Measurements from ENCODE around the gene SH3YL1. TPM values are rescaled to one million over a fixed set of nuclear protein-coding genes. Genes with fewer than 3 reads are reported as not detected.

Gene SH3YL1
- polyA plus RNA-seq, 6 donors from 2014 or later = 17.6 to 40.5 (median 21.0) TPM

GRCh38 chr2:278312-278926, 14.6 kb upstream of the SH3YL1 start:
- H3K36me3 Mint-ChIP-seq = peaks cover 0 to 20% of the 10 kb centered on the region in 2 donors

GRCh38 chr2:275466-275865, 11.6 kb upstream of the SH3YL1 start:
- Mint-ChIP-seq H3K9me3 (no peaks in the 10 kb centered on the region), H3K36me3 (peaks cover 8 to 32% of the 10 kb centered on the region in 2 donors), H3K4me3 (peak overlapping the region in 4 of 8 donors; percentile 18 to 77 (median 42)), H3K27ac (peak overlapping the region; percentile 3 to 87 (median 62)), H3K4me1 (peaks cover 19 to 33% (median 28%) of the 10 kb centered on the region in 3 donors), H3K27me3 (no peaks in the 10 kb centered on the region)
- peak; percentile 91 to 94 for ATAC-seq (ENCODE audit: low read depth in 2 of 2)
- DNase-seq = peak; percentile 31

More at GRCh38 chr2:278312-278926, 14.6 kb upstream of the SH3YL1 start:
- Mint-ChIP-seq H3K9me3 (no peaks in the 10 kb centered on the region), H3K4me1 (peaks cover 9 to 22% (median 19%) of the 10 kb centered on the region in 3 donors), H3K27ac (no peak overlapping the region), H3K27me3 (no peaks in the 10 kb centered on the region), H3K4me3 (no peak overlapping the region)
- DNase-seq = no peak
- no peak for ATAC-seq (ENCODE audit: low read depth in 2 of 2)

- H3K27me3 Mint-ChIP-seq = no peaks in the 10 kb centered on the region
- H3K36me3 Mint-ChIP-seq = peaks cover 8 to 32% of the 10 kb centered on the region in 2 donors
- peaks cover 29 to 42% (median 37%) of the 10 kb centered on the region in 3 donors for H3K4me1 Mint-ChIP-seq
- no peak for DNase-seq
- no peak overlapping the region for H3K4me3 Mint-ChIP-seq
- ATAC-seq (ENCODE audit: low read depth in 2 of 2) = no peak
- H3K27ac Mint-ChIP-seq = peak overlapping the region in 2 of 6 donors; percentile 20 to 56
- no peaks in the 10 kb centered on the region for H3K9me3 Mint-ChIP-seq
Measured at GRCh38 chr2:274503-274902, 10.7 kb upstream of the SH3YL1 start.

- Mint-ChIP-seq H3K27me3 (no peaks in the 10 kb centered on the region), H3K9me3 (no peaks in the 10 kb centered on the region), H3K36me3 (peaks cover 8 to 26% of the 10 kb centered on the region in 2 donors), H3K4me3 (no peak overlapping the region), H3K4me1 (peaks cover 36 to 49% (median 45%) of the 10 kb centered on the region in 3 donors), H3K27ac (peak overlapping the region in 2 of 6 donors; percentile 21 to 88)
- DNase-seq (no peak), ATAC-seq (ENCODE audit: low read depth in 2 of 2) (no peak)
Measured at GRCh38 chr2:273333-273732, 9.5 kb upstream of the SH3YL1 start.

GRCh38 chr2:271917-272316, 8.1 kb upstream of the SH3YL1 start:
- no peak for ATAC-seq (ENCODE audit: low read depth in 2 of 2)
- Mint-ChIP-seq H3K9me3 (no peaks in the 10 kb centered on the region), H3K27me3 (no peaks in the 10 kb centered on the region), H3K27ac (peak overlapping the region in 1 of 6 donors; percentile 30), H3K4me1 (peaks cover 48 to 62% (median 58%) of the 10 kb centered on the region in 3 donors), H3K4me3 (no peak overlapping the region), H3K36me3 (peaks cover 8 to 15% of the 10 kb centered on the region in 2 donors)
- no peak for DNase-seq

- H3K9me3 Mint-ChIP-seq = no peaks in the 10 kb centered on the region
- H3K27ac Mint-ChIP-seq = peak overlapping the region in 2 of 6 donors; percentile 9 to 20
- peaks cover 8 to 15% of the 10 kb centered on the region in 2 donors for H3K36me3 Mint-ChIP-seq
- ATAC-seq (ENCODE audit: low read depth in 2 of 2) = no peak
- H3K27me3 Mint-ChIP-seq = no peaks in the 10 kb centered on the region
- H3K4me1 Mint-ChIP-seq = peaks cover 50 to 62% (median 58%) of the 10 kb centered on the region in 3 donors
- no peak overlapping the region for H3K4me3 Mint-ChIP-seq
- no peak for DNase-seq
Measured at GRCh38 chr2:270861-271260, 7.0 kb upstream of the SH3YL1 start.

- H3K4me3 Mint-ChIP-seq = peak overlapping the region in 1 of 8 donors; percentile 25
- no peaks in the 10 kb centered on the region for H3K9me3 Mint-ChIP-seq
- no peaks in the 10 kb centered on the region for H3K27me3 Mint-ChIP-seq
- DNase-seq (no peak), ATAC-seq (ENCODE audit: low read depth in 2 of 2) (no peak)
- H3K27ac Mint-ChIP-seq = peak overlapping the region in 3 of 6 donors; percentile 1 to 41 (median 6)
- peaks cover 8 to 13% of the 10 kb centered on the region in 2 donors for H3K36me3 Mint-ChIP-seq
- H3K4me1 Mint-ChIP-seq = peaks cover 49 to 55% (median 54%) of the 10 kb centered on the region in 3 donors
Measured at GRCh38 chr2:269356-270030, 5.7 kb upstream of the SH3YL1 start.

GRCh38 chr2:268323-268722, 4.5 kb upstream of the SH3YL1 start:
- H3K36me3 Mint-ChIP-seq = peaks cover 8 to 12% of the 10 kb centered on the region in 2 donors
- H3K9me3 Mint-ChIP-seq = no peaks in the 10 kb centered on the region
- H3K27me3 Mint-ChIP-seq = no peaks in the 10 kb centered on the region
- no peak overlapping the region for H3K27ac Mint-ChIP-seq
- DNase-seq (no peak), ATAC-seq (ENCODE audit: low read depth in 2 of 2) (no peak)
- H3K4me1 Mint-ChIP-seq = peaks cover 49 to 52% (median 52%) of the 10 kb centered on the region in 3 donors
- H3K4me3 Mint-ChIP-seq = peak overlapping the region in 1 of 8 donors; percentile 8

GRCh38 chr2:264493-265468, 949 bp upstream of the SH3YL1 start, which contains the start of gene ACP1:
TSS of gene ACP1 (plus strand) at chr2:264947. CDS start at chr2:264965, 18 bp downstream.
- Mint-ChIP-seq H3K27me3 (no peaks in the 10 kb centered on the region), H3K36me3 (no peaks in the 10 kb centered on the region), H3K27ac (peak within 1 kb of the TSS; percentile 91 to 99 (median 96)), H3K4me1 (peaks cover 31 to 46% (median 32%) of the 10 kb centered on the region in 3 donors), H3K9me3 (no peaks in the 10 kb centered on the region), H3K4me3 (peak within 1 kb of the TSS; percentile 92 to 98 (median 96))
- ATAC-seq (ENCODE audit: low read depth in 2 of 2) (peak; percentile 78 to 80), DNase-seq (peak; percentile 96)

GRCh38 chr2:263022-263738, 652 bp downstream of the SH3YL1 start:
- ATAC-seq (ENCODE audit: low read depth in 2 of 2) (no peak), DNase-seq (peak; percentile 7)
- peak overlapping the region; percentile 51 to 93 (median 86) for H3K27ac Mint-ChIP-seq
- H3K27me3 Mint-ChIP-seq = no peaks in the 10 kb centered on the region
- H3K36me3 Mint-ChIP-seq = peaks cover 0 to 13% of the 10 kb centered on the region in 2 donors
- peak overlapping the region; percentile 80 to 98 (median 94) for H3K4me3 Mint-ChIP-seq
- H3K4me1 Mint-ChIP-seq = peaks cover 20 to 34% (median 21%) of the 10 kb centered on the region in 3 donors
- H3K9me3 Mint-ChIP-seq = peaks cover 0 to 3% (median 0%) of the 10 kb centered on the region in 7 donors

- Mint-ChIP-seq H3K27ac (peak overlapping the region in 1 of 6 donors; percentile 57), H3K9me3 (peaks cover 0 to 8% (median 3%) of the 10 kb centered on the region in 7 donors), H3K27me3 (no peaks in the 10 kb centered on the region), H3K4me3 (peak overlapping the region in 3 of 8 donors; percentile 20 to 84 (median 61)), H3K4me1 (peaks cover 12 to 24% (median 12%) of the 10 kb centered on the region in 3 donors), H3K36me3 (peaks cover 0 to 16% of the 10 kb centered on the region in 2 donors)
- ATAC-seq (ENCODE audit: low read depth in 2 of 2) (no peak), DNase-seq (no peak)
Measured at GRCh38 chr2:262117-262516, 1.7 kb downstream of the SH3YL1 start.

- peaks cover 0 to 16% of the 10 kb centered on the region in 2 donors for H3K36me3 Mint-ChIP-seq
- no peak for DNase-seq
- no peak for ATAC-seq (ENCODE audit: low read depth in 2 of 2)
- H3K4me3 Mint-ChIP-seq = peak overlapping the region in 1 of 8 donors; percentile 23
- peaks cover 6 to 13% (median 7%) of the 10 kb centered on the region in 3 donors for H3K4me1 Mint-ChIP-seq
- no peaks in the 10 kb centered on the region for H3K27me3 Mint-ChIP-seq
- H3K27ac Mint-ChIP-seq = peak overlapping the region in 1 of 6 donors; percentile 16
- H3K9me3 Mint-ChIP-seq = peaks cover 0 to 8% (median 3%) of the 10 kb centered on the region in 7 donors
Measured at GRCh38 chr2:260507-261161, 3.2 kb downstream of the SH3YL1 start.

Data from naive B cell (primary cell).